Measurements from ENCODE around the gene FBXL7. TPM values are rescaled to one million over a fixed set of nuclear protein-coding genes. Genes with fewer than 3 reads are reported as not detected.

The FBXL7 gene
- total RNA-seq, 2 experiments from 2014 or later = not detected

DNA sequence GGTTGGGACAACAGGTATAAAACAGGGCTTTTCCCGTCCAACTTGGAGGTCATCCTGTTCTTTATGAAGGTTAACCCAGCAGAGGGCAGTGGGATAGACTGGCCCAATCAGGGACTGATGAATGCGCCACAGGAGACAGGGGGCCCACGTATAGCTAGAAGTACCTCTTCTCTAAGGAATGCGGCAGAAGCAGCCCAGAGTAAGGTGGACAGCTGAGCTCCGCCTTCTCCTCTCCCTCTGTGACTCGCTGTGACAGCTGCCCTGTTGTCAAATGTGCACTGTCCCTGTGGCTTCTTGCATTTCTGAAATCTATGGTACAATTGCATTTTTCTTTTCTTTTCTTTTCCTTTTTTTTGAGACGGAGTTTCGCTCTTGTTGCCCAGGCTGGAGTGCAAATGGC, 306.6 kb downstream of the FBXL7 start:
- TF ChIP-seq, protein P1, sequence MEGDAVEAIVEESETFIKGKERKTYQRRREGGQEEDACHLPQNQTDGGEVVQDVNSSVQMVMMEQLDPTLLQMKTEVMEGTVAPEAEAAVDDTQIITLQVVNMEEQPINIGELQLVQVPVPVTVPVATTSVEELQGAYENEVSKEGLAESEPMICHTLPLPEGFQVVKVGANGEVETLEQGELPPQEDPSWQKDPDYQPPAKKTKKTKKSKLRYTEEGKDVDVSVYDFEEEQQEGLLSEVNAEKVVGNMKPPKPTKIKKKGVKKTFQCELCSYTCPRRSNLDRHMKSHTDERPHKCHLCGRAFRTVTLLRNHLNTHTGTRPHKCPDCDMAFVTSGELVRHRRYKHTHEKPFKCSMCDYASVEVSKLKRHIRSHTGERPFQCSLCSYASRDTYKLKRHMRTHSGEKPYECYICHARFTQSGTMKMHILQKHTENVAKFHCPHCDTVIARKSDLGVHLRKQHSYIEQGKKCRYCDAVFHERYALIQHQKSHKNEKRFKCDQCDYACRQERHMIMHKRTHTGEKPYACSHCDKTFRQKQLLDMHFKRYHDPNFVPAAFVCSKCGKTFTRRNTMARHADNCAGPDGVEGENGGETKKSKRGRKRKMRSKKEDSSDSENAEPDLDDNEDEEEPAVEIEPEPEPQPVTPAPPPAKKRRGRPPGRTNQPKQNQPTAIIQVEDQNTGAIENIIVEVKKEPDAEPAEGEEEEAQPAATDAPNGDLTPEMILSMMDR (IDR thresholded peaks at IDR 0.05) = no peak
- CTCF ChIA-PET = no interaction called here
- Mint-ChIP-seq H3K27me3 (no peaks in the 10 kb centered on the region), H3K36me3 (ENCODE audit: low read depth) (no peaks in the 10 kb centered on the region), H3K4me1 (ENCODE audit: low read depth) (no peaks in the 10 kb centered on the region), H3K4me3 (no peak overlapping the region), H3K27ac (no peak overlapping the region), H3K9me3 (peaks cover 7% of the 10 kb centered on the region)
- H3K4me3 ChIP-seq (ENCODE audit: low read length) = no peak overlapping the region
- H3K4me1 ChIP-seq (ENCODE audit: insufficient read depth, low read length) = no peaks in the 10 kb centered on the region
- H3K9me3 ChIP-seq (ENCODE audit: control insufficient read depth in 1 of 2, insufficient read depth in 1 of 2, low read length in 2 of 2) = peaks cover 0 to 9% of the 10 kb centered on the region in 2 experiments
- intact Hi-C loops (cut with DNase I, micrococcal nuclease) = no loop called here
- no peak overlapping the region for H3K27ac ChIP-seq (ENCODE audit: low read depth in 1 of 2, low read length in 2 of 2)
- POLR2A ChIA-PET = no interaction called here
- DNase-seq = no peak
- ATAC-seq (ENCODE audit: poor library complexity) = no peak
- H3K36me3 ChIP-seq (ENCODE audit: insufficient read depth, low read length) = no peaks in the 10 kb centered on the region
- no peaks in the 10 kb centered on the region for H3K27me3 ChIP-seq (ENCODE audit: control insufficient read depth in 1 of 2, insufficient read depth in 2 of 2, low read length in 2 of 2)

DNA sequence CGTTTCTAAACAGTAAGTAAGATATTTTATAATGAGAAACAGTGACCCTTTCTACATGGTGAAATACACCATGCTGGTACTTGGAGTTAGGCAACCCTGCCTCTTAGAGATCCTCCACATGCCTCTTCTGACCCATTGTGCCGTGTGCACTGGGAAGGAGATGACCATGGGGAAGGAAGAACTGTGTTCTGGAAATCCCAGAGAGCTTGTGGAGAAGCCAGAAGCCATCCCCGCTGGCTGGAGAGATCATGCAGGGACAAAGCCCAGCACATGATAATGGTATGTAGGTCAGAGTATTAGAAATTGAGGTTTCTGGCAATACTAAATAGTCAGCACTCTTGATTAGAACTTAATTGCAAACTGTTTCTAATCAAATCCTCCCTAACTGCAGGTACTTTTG, 307.3 kb downstream of the FBXL7 start:
- CTCF ChIA-PET = no interaction called here
- no peaks in the 10 kb centered on the region for H3K36me3 Mint-ChIP-seq (ENCODE audit: low read depth)
- no peak overlapping the region for H3K4me3 Mint-ChIP-seq
- peaks cover 7% of the 10 kb centered on the region for H3K9me3 Mint-ChIP-seq
- TF ChIP-seq, protein P1 (IDR thresholded peaks at IDR 0.05) = no peak
- DNase-seq (no peak), ATAC-seq (ENCODE audit: poor library complexity) (no peak)
- H3K27me3 ChIP-seq (ENCODE audit: control insufficient read depth in 1 of 2, insufficient read depth in 2 of 2, low read length in 2 of 2) = no peaks in the 10 kb centered on the region
- intact Hi-C loops (cut with DNase I, micrococcal nuclease) = no loop called here
- no peak overlapping the region for H3K4me3 ChIP-seq (ENCODE audit: low read length)
- no peak overlapping the region for H3K27ac ChIP-seq (ENCODE audit: low read depth in 1 of 2, low read length in 2 of 2)
- peaks cover 0 to 9% of the 10 kb centered on the region in 2 experiments for H3K9me3 ChIP-seq (ENCODE audit: control insufficient read depth in 1 of 2, insufficient read depth in 1 of 2, low read length in 2 of 2)
- no peaks in the 10 kb centered on the region for H3K36me3 ChIP-seq (ENCODE audit: insufficient read depth, low read length)
- no peak overlapping the region for H3K27ac Mint-ChIP-seq
- POLR2A ChIA-PET = no interaction called here
- no peaks in the 10 kb centered on the region for H3K4me1 Mint-ChIP-seq (ENCODE audit: low read depth)
- no peaks in the 10 kb centered on the region for H3K4me1 ChIP-seq (ENCODE audit: insufficient read depth, low read length)
- H3K27me3 Mint-ChIP-seq = no peaks in the 10 kb centered on the region

GRCh38 chr5:15807871-15808270, 307.9 kb downstream of the FBXL7 start:
- Mint-ChIP-seq H3K4me3 (no peak overlapping the region), H3K36me3 (ENCODE audit: low read depth) (no peaks in the 10 kb centered on the region), H3K27me3 (no peaks in the 10 kb centered on the region), H3K9me3 (peaks cover 6% of the 10 kb centered on the region), H3K4me1 (ENCODE audit: low read depth) (no peaks in the 10 kb centered on the region), H3K27ac (no peak overlapping the region)
- Histone ChIP-seq H3K4me3 (ENCODE audit: low read length) (no peak overlapping the region), H3K27me3 (ENCODE audit: control insufficient read depth in 1 of 2, insufficient read depth in 2 of 2, low read length in 2 of 2) (no peaks in the 10 kb centered on the region), H3K36me3 (ENCODE audit: insufficient read depth, low read length) (no peaks in the 10 kb centered on the region), H3K27ac (ENCODE audit: low read depth in 1 of 2, low read length in 2 of 2) (no peak overlapping the region), H3K4me1 (ENCODE audit: insufficient read depth, low read length) (no peaks in the 10 kb centered on the region), H3K9me3 (ENCODE audit: control insufficient read depth in 1 of 2, insufficient read depth in 1 of 2, low read length in 2 of 2) (peaks cover 0 to 5% of the 10 kb centered on the region in 2 experiments)
- ATAC-seq (ENCODE audit: poor library complexity) (no peak), DNase-seq (no peak)
- POLR2A ChIA-PET = no interaction called here
- CTCF ChIA-PET = no interaction called here
- TF ChIP-seq, protein P1 (IDR thresholded peaks at IDR 0.05) = no peak
- intact Hi-C loops (cut with DNase I, micrococcal nuclease) = no loop called here
